Cardiac septum (tissue), 1 donor: Measurements from ENCODE around the gene FAM107B. TPM values are rescaled to one million over a fixed set of nuclear protein-coding genes. Genes with fewer than 3 reads are reported as not detected.

Experiments
- DNase-seq: peaks from one replicate; pipeline ENCODE4 v3.0.0-alpha.2; 2020; ENCODE audit warnings: low spot score
- intact Hi-C: fragments of 100-400 bp; cut with DNase I; formaldehyde crosslinking; loops from one replicate; pipeline ENCODE4 v1.14.0; 2022
- total RNA-seq: library from RNA; stranded (reverse); fragmentation: NEBNext Ultra II Directional; extraction: Animal tissue kit (Norgen Biotek cat#: 25700); gene quantifications from one replicate; pipeline ENCODE4 v1.2.1, GENCODE V29; 2021
- donor health status: DM: no; HTN: no; CAD: no.

FAM107B gene
- total RNA-seq, 1 donor from 2014 or later, result 8.6 TPM

- DNase-seq, result no peak
- intact Hi-C loops, result no loop called here
Observed at GRCh38 chr10:14616465-14616864, 158.2 kb downstream of the FAM107B start.

- no peak for DNase-seq
- intact Hi-C loops, result no loop called here
Observed at GRCh38 chr10:14613588-14613920, 161.1 kb downstream of the FAM107B start.

GRCh38 chr10:14612873-14613587 lies 161.7 kb downstream of the FAM107B start:
- DNase-seq, result no peak
- intact Hi-C loops, result no loop called here

DNA sequence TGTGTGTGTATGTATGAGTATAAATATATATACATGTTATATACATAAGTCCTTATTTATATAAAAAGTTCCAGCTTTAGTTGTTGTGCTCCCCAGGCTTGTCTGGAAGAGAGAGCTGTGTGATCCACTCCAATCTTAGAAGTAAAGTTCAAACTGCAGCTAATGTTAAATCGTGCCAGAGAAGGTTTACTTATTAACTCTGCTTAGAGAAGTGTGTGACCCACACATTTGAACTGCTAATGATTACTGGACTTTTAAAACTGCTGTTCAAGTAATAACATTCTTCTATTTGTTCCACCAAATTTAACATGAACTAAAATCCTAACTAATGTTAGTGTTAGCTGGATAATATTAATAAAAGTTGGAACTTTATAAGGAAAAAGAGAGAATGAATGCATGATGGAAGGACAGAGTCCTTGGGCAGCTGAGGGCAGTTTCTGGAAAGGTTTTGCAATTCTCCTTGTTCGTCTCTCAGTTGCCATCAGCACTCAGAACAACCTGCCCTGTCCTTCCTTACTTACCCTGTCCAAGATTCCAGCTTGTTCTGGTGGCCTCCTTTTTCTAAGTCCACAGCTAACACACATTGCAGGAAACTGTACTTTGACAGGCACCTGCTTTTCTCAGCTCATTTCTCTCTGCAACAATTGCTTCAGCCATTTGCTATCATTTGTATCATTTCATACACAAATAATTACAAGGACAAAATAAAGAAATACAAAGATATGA lies 162.6 kb downstream of the FAM107B start:
- DNase-seq, result no peak
- intact Hi-C loops, result no loop called here

- intact Hi-C loops, result no loop called here
Observed at GRCh38 chr10:14609178-14609577, 165.5 kb downstream of the FAM107B start.

DNA sequence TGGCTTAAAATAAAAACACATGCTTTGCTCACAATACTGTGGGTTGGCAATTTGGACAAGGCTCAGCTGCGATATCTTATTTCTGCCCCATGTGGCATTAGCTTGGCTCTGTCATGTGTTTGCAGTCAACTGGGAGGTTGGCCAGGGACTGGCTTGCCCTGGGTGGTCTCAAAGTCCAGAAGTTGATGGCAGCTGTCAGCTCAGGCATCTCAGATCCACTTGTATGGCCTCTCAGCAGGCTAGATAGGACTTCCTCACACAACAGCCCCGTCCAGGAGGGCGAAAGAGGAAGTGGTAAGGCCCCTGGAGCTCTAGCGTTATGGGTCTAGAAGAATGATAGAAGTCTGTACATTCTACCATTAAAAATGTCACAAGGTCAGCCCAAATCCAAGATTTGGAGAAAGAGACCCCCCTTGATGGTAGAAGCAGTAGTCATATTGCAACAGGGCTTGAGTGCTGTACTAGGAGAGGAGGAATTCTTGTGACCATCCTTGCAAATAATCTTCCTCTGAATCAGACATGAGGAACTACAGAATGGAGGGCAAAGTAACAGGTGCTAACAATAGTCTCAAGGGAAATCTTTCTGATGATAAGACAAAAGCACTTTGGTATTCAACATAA lies 166.2 kb downstream of the FAM107B start:
- intact Hi-C loops, result no loop called here
- no peak for DNase-seq

More at GRCh38 chr10:14609178-14609577, 165.5 kb downstream of the FAM107B start:
- no peak for DNase-seq

GRCh38 chr10:14606633-14607032 lies 168.1 kb downstream of the FAM107B start:
- intact Hi-C loops, result no loop called here
- no peak for DNase-seq

DNA sequence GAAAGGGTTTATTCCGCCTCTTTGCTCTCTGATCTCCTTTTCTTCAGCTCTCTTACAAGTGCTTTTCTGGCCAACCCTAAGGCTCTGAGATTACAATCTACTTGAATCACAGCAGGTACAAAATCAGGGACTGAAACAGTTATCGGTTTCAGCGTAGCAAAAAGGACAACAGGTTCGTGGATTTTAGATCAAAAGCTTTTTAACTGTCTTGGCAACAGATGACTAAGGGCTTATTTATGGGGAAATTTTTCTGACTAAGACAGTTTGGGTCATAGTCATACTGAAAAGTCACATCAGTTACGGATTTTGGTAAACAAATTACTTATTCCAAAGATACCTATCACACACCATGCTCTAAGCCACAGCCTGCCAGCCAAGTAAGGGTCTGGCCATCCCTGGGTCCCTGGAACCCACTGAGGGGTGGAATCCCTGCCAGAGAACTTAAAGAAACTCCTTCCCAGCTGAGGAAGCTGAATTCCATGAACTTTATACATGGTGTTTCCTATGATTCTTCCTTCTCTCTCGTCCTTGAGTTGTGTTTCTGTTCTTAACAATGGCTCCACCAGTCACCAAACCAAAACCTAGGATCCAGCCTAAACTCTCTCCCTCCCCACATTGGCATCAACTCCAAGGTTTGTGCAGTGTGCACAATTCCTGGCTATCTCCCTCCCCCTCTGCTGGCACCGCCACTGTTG lies 169.3 kb downstream of the FAM107B start:
- intact Hi-C loops, result no loop called here
- no peak for DNase-seq

DNA sequence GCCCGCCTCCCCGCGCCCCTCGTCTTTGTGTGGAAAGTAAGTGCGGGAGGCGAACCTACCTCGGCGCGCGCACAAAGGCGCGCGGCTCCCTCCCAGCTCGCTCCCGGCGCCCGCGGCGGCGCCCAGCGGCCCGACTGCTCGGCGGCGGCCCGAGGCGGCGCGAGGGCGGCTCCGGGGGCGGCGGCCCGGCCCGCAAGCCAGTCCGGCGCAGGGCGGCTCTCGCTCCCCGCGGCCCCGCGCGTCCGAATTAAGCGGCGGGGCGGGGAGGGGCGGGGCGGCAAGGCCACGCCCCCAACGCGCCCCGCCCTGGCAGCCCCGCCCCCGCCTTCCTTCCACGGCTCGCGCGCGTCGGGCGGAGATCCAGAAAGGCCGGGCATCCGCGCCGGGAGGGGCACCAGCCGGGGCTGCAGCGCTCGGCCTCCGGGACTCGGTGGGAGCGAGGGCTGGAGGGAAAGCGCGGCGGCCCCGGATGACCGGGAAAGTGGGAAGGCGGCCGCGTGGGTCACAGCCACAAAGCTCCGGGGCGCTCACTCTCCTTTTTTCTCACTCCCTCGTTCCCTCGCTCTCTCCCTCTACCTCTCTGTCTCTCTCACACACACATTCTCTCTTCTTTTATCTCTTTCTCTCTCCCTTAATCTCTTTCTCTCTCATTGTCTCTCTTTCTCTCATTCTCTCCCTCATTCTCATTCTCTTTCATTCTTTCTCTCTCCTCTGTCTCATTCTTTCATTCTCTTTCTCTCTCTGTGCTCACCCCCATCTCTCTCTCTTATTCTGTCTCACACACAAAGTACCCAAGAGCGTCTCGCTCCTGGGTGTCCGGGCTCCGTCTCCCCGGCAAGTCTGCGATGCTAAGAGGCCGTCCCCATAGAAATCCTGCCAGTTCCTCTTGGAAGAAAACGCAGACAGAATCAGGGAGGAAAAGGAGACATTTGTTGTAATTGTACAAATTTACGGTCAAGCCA lies 170.2 kb downstream of the FAM107B start:
- intact Hi-C loops, result loop anchor here (5.0 kb wide), 2 partner anchors 233 to 273 kb away; partner anchors contain the start of genes CDNF, HSPA14, MSANTD7 and SUV39H2
- peak; percentile 93 for DNase-seq

GRCh38 chr10:14603534-14604102 lies 171.1 kb downstream of the FAM107B start:
- no peak for DNase-seq
- intact Hi-C loops, result loop anchor here (5.0 kb wide), 2 partner anchors 234 to 274 kb away; partner anchors contain the start of genes CDNF, HSPA14, MSANTD7 and SUV39H2

GRCh38 chr10:14602807-14603533 lies 171.7 kb downstream of the FAM107B start:
- intact Hi-C loops, result loop anchor here (5.0 kb wide), 2 partner anchors 234 to 274 kb away; partner anchors contain the start of genes CDNF, HSPA14, MSANTD7 and SUV39H2
- DNase-seq, result no peak

- intact Hi-C loops, result loop anchor here (5.0 kb wide), 2 partner anchors 235 to 275 kb away; partner anchors contain the start of genes CDNF, HSPA14, MSANTD7 and SUV39H2
- peak; percentile 80 for DNase-seq
Observed at GRCh38 chr10:14601872-14602725, 172.6 kb downstream of the FAM107B start.

GRCh38 chr10:14601326-14601725 lies 173.4 kb downstream of the FAM107B start:
- intact Hi-C loops, result loop anchor here (5.0 kb wide), 2 partner anchors 236 to 276 kb away; partner anchors contain the start of genes CDNF, HSPA14, MSANTD7 and SUV39H2
- no peak for DNase-seq

- no peak for DNase-seq
- intact Hi-C loops, result loop anchor here (5.0 kb wide), 2 partner anchors 237 to 277 kb away; partner anchors contain the start of genes CDNF, HSPA14, MSANTD7 and SUV39H2
Observed at GRCh38 chr10:14600065-14600464, 174.6 kb downstream of the FAM107B start.

- intact Hi-C loops, result no loop called here
- DNase-seq, result no peak
Observed at GRCh38 chr10:14598809-14599764, 175.6 kb downstream of the FAM107B start.
